Endodermal cell (in vitro differentiated cells): ENCODE results near the gene TMEM272. TPM values are rescaled to one million over a fixed set of nuclear protein-coding genes. Genes with fewer than 3 reads are reported as not detected.

ENCODE experiments used
- DNase-seq: peaks from one replicate; pipeline ENCODE4 v3.0.0-alpha.2; 2017
- H3K27ac ChIP-seq: 2 replicates; pipeline ENCODE4 v1.5.1; 2013; ENCODE audit warnings: mild to moderate bottlenecking, low read depth, low read length, moderate library complexity
- H3K27me3 ChIP-seq: 2 replicates; pipeline ENCODE4 v1.6.1; 2013; ENCODE audit warnings: mild to moderate bottlenecking, low read length, moderate library complexity; ENCODE audit not compliant: insufficient read depth, control insufficient read depth, poor library complexity, severe bottlenecking
- H3K36me3 ChIP-seq: 2 replicates; pipeline ENCODE4 v1.7.0; 2013; ENCODE audit warnings: mild to moderate bottlenecking, low read length, moderate library complexity; ENCODE audit not compliant: control insufficient read depth, insufficient read depth
- H3K4me1 ChIP-seq: one replicate; pipeline ENCODE4 v1.7.0; 2013; ENCODE audit warnings: low read length; ENCODE audit not compliant: control insufficient read depth, insufficient read depth
- H3K4me3 ChIP-seq: 2 replicates; pipeline ENCODE4 v1.5.1; 2013; ENCODE audit warnings: mild to moderate bottlenecking, low read length, moderate library complexity
- H3K9ac ChIP-seq: 2 replicates; pipeline ENCODE4 v1.6.1; 2013; ENCODE audit warnings: mild to moderate bottlenecking, low read length, moderate library complexity; ENCODE audit not compliant: poor library complexity, severe bottlenecking; ENCODE audit errors: extremely low read depth
- H3K9me3 ChIP-seq: 2 replicates; pipeline ENCODE4 v1.6.1; 2013; ENCODE audit warnings: mild to moderate bottlenecking, low read length, moderate library complexity; ENCODE audit not compliant: control insufficient read depth
- H3K27ac Mint-ChIP-seq: 2 replicates; pipeline ENCODE4 v1.8.0; 2020; ENCODE audit warnings: mixed read lengths
- H3K27me3 Mint-ChIP-seq: 2 replicates; pipeline ENCODE4 v1.8.0; 2021; ENCODE audit warnings: mild to moderate bottlenecking, mixed read lengths; ENCODE audit not compliant: insufficient read depth
- H3K36me3 Mint-ChIP-seq: 2 replicates; pipeline ENCODE4 v1.8.0; 2020; ENCODE audit warnings: low read depth, mixed read lengths
- H3K4me1 Mint-ChIP-seq: 2 replicates; pipeline ENCODE4 v1.8.0; 2020; ENCODE audit warnings: mixed read lengths
- H3K4me3 Mint-ChIP-seq: 2 replicates; pipeline ENCODE4 v1.8.0; 2020; ENCODE audit warnings: mild to moderate bottlenecking, moderate library complexity, mixed read lengths
- H3K9me3 Mint-ChIP-seq: 2 replicates; pipeline ENCODE4 v1.8.0; 2020; ENCODE audit warnings: mild to moderate bottlenecking, mixed read lengths
- WGBS, 2 experiments: methylation state at CpG; one replicate each; pipeline versions ENCODE4 v1.1.5 to v1.1.7; 2013; ENCODE audit warnings: missing lambda C conversion rate in 2 of 2, mixed read lengths in 1 of 2; ENCODE audit not compliant: insufficient coverage in 1 of 2, insufficient read length in 1 of 2; 5-methylcytosine and 5-hydroxymethylcytosine counted together
- total RNA-seq, 2 donors: library from RNA; stranded (reverse); fragmentation: NEBNext Ultra II Directional in 1 of 2; extraction: Animal tissue kit (Norgen Biotek cat#: 25700) in 1 of 2; gene quantifications; 2 replicates in 1 of 2; 3 replicates in 1 of 2; pipeline ENCODE4 v1.2.1, GENCODE V29; 2021
- TF ChIP-seq, protein P1 (sequence below): fragments of 200-600 bp; sonication (generic); conservative IDR thresholded peaks from 2 replicates; pipeline ENCODE4 v1.5.0; 2021; ENCODE audit warnings: antibody characterized with exemption, mild to moderate bottlenecking

The TMEM272 gene
- total RNA-seq, 2 donors from 2014 or later: 0.62 TPM

DNA sequence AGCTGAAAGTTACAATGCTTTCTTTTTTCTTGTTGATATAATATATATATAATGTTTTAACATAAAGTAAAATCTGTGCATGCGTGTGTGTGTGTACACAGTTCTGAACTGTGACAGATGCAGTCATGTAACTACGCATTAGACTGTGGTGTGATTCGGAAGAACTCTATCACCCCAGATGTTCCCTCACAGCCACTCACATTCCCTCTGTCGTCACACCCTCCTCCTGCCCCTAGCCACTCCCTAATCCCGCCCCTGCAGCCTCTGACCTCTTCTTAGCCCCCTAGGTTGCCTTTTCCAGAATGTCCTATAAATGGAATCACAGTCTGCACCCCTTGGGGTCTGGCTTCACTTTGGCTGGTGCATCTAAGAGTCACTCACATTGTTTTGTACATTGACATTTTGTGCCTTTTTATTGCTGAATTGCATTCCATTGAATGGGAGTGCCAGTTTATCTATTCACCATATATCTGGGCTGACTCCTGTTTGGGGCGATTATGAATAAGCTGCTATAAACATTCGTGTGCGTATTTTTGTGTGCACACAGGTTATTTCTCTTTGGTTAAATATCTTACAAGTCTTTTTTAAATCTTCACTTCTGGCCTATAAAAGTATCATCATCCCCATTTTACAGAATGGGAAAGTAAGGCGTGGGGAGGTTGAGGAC is 61.4 kb downstream of the TMEM272 start:
- H3K9ac ChIP-seq: no peak overlapping the region
- Mint-ChIP-seq H3K4me3 (no peak overlapping the region), H3K27me3 (no peaks in the 10 kb centered on the region), H3K36me3 (no peaks in the 10 kb centered on the region), H3K9me3 (no peaks in the 10 kb centered on the region), H3K4me1 (peaks cover 17% of the 10 kb centered on the region), H3K27ac (no peak overlapping the region)
- no peak overlapping the region for H3K4me3 ChIP-seq
- peaks cover 6% of the 10 kb centered on the region for H3K4me1 ChIP-seq
- H3K27me3 ChIP-seq: no peaks in the 10 kb centered on the region
- H3K27ac ChIP-seq: no peak overlapping the region
- TF ChIP-seq, protein P1, sequence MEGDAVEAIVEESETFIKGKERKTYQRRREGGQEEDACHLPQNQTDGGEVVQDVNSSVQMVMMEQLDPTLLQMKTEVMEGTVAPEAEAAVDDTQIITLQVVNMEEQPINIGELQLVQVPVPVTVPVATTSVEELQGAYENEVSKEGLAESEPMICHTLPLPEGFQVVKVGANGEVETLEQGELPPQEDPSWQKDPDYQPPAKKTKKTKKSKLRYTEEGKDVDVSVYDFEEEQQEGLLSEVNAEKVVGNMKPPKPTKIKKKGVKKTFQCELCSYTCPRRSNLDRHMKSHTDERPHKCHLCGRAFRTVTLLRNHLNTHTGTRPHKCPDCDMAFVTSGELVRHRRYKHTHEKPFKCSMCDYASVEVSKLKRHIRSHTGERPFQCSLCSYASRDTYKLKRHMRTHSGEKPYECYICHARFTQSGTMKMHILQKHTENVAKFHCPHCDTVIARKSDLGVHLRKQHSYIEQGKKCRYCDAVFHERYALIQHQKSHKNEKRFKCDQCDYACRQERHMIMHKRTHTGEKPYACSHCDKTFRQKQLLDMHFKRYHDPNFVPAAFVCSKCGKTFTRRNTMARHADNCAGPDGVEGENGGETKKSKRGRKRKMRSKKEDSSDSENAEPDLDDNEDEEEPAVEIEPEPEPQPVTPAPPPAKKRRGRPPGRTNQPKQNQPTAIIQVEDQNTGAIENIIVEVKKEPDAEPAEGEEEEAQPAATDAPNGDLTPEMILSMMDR: no peak
- no peaks in the 10 kb centered on the region for H3K36me3 ChIP-seq
- no peaks in the 10 kb centered on the region for H3K9me3 ChIP-seq
- DNase-seq: no peak
- 92 to 95% methylated on average over 4 to 9 of the region's 9 CpGs for WGBS, 2 experiments

DNA sequence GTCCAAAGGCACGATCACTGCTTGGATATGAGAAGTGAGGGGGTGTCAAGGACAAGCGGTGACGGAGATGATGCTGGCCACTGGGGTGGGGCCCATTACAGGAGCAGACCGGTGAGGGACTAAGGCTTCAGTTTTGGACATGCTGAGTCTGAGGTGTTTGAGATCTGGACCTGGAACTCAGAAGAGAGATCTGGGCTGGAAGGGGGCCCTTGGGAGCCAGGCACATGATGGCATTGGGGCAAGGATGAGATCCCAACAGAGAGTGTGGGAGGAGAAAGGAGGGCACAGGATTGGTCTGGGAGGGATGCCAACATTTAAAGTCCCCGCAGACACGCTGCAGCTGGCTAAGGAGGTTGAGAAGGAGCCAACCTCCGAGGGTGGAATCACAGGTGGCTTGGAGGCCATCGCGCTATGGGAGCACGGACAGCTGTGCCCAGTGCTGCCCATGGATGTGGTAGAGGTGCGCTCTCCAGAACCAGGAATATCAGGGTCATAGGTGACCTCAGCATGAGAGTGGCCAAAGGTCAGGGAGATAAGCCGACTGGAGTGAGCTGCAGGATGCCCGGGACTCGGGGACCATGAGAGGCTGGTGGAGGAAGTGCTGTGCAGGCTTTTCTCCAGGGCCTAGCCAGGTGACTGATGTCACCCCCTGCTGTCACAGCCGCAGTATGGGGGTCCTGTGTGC is 62.8 kb downstream of the TMEM272 start:
- no peaks in the 10 kb centered on the region for H3K27me3 Mint-ChIP-seq
- H3K9ac ChIP-seq: no peak overlapping the region
- no peaks in the 10 kb centered on the region for H3K9me3 ChIP-seq
- H3K4me1 Mint-ChIP-seq: peaks cover 17% of the 10 kb centered on the region
- no peaks in the 10 kb centered on the region for H3K36me3 ChIP-seq
- H3K27ac ChIP-seq: no peak overlapping the region
- no peaks in the 10 kb centered on the region for H3K27me3 ChIP-seq
- H3K4me1 ChIP-seq: peaks cover 4% of the 10 kb centered on the region
- no peak for DNase-seq
- TF ChIP-seq, protein P1: no peak
- 92 to 94% methylated on average over 8 to 15 of the region's 15 CpGs for WGBS, 2 experiments
- H3K4me3 Mint-ChIP-seq: no peak overlapping the region
- no peaks in the 10 kb centered on the region for H3K36me3 Mint-ChIP-seq
- peak overlapping the region; percentile 48 for H3K27ac Mint-ChIP-seq
- no peak overlapping the region for H3K4me3 ChIP-seq
- no peaks in the 10 kb centered on the region for H3K9me3 Mint-ChIP-seq

DNA sequence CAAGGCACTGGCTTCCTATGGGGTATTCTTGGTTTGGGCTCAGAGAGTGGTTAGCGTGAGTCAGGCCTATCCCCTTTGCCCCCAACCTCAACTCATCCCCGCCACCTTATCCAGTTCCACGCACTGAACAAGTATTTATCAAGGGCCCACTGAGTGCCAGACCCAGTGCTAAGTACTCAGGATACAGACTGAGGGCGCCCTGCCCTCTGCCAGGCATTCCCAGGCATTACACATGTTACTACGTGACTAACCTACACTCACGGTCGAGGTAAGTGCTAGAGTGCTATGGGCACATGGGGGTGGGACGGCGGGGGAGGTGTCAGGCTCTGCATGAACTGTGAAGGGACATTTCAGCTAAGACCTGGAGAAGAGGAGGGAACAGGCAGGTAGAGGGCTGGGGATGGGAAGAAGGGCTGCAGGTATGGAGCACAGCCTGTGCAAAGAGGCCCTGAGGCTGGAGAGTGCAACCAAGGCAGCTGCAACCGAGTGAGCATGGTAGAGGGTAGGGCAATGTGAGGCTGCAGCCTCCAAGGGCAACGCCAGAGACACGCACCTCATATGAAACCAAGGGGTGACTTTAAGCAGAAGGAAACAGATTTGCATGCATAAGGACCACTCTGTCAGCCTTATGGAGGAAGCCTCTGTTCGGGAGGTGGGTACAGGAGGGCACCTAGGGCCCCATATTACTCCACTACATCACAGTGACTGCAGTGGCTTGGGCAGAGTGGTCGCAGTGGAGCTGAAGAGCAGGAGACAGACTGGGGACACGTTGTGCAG is 63.5 kb downstream of the TMEM272 start:
- Mint-ChIP-seq H3K36me3 (no peaks in the 10 kb centered on the region), H3K4me3 (no peak overlapping the region), H3K27ac (peak overlapping the region; percentile 29), H3K4me1 (peaks cover 9% of the 10 kb centered on the region), H3K27me3 (no peaks in the 10 kb centered on the region), H3K9me3 (no peaks in the 10 kb centered on the region)
- WGBS, 2 experiments: 85 to 88% methylated on average over 6 to 15 of the region's 15 CpGs
- Histone ChIP-seq H3K9ac (no peak overlapping the region), H3K27me3 (no peaks in the 10 kb centered on the region), H3K36me3 (no peaks in the 10 kb centered on the region), H3K4me3 (no peak overlapping the region), H3K4me1 (peaks cover 3% of the 10 kb centered on the region), H3K27ac (no peak overlapping the region), H3K9me3 (no peaks in the 10 kb centered on the region)
- TF ChIP-seq, protein P1: peak; percentile 73
- peak; percentile 79 for DNase-seq
